Esophagus muscularis mucosa (tissue), 4 donors: ENCODE measurements around the gene ZFR. TPM values are rescaled to one million over a fixed set of nuclear protein-coding genes. Genes with fewer than 3 reads are reported as not detected.

Experiments
- DNase-seq: peaks from one replicate; pipeline ENCODE4 v3.0.0-alpha.2; 2017; ENCODE audit errors: extremely low spot score
- H3K27ac ChIP-seq, 4 donors: fragments of 200-600 bp; sonication (generic); replicated peaks in 1 of 4; 1 replicate in 3 of 4; 2 replicates in 1 of 4; pipeline ENCODE4 v1.5.1; 2016 to 2019; ENCODE audit warnings: mild to moderate bottlenecking in 1 of 4
- H3K27me3 ChIP-seq, 4 donors: fragments of 200-600 bp; sonication (generic); one replicate each; pipeline versions ENCODE4 v1.5.1 to v1.6.0; 2016 to 2019
- H3K36me3 ChIP-seq, 4 donors: fragments of 200-600 bp; sonication (generic); one replicate each; pipeline ENCODE4 v1.5.1; 2016 to 2019
- H3K4me1 ChIP-seq, 4 donors: fragments of 200-600 bp; sonication (generic); one replicate each; pipeline ENCODE4 v1.5.1; 2016 to 2019
- H3K4me3 ChIP-seq, 4 donors: fragments of 200-600 bp; sonication (generic); 1 replicate in 2 of 4; 2 replicates in 2 of 4; pipeline ENCODE4 v1.5.1; 2016 to 2019; ENCODE audit warnings: mild to moderate bottlenecking in 4 of 4, moderate library complexity in 1 of 4
- H3K9me3 ChIP-seq, 4 donors: fragments of 200-600 bp; sonication (generic); 1 replicate in 3 of 4; 2 replicates in 1 of 4; pipeline ENCODE4 v1.5.1; 2016 to 2019
- CTCF ChIP-seq, 3 experiments: fragments of 200-600 bp in 2 of 3; fragments of 450-650 bp in 1 of 3; sonication (generic) in 2 of 3; IDR thresholded peaks; one replicate each; pipeline ENCODE4 v1.5.1; 2017 to 2019; ENCODE audit warnings: antibody characterized with exemption in 3 of 3, mild to moderate bottlenecking in 2 of 3, moderate library complexity in 1 of 3
- EP300 ChIP-seq: sonication (generic); formaldehyde crosslinking; IDR thresholded peaks from one replicate; pipeline ENCODE4 v1.6.1; 2017; ENCODE audit warnings: antibody characterized with exemption
- POLR2A ChIP-seq: fragments of 450-650 bp; IDR thresholded peaks from one replicate; pipeline ENCODE4 v1.6.1; 2017; ENCODE audit warnings: antibody characterized with exemption, moderate library complexity, mild to moderate bottlenecking, low read depth
- POLR2AphosphoS5 ChIP-seq, 2 donors: sonication (generic); formaldehyde crosslinking; IDR thresholded peaks; one replicate each; pipeline ENCODE4 v1.6.1; 2017; ENCODE audit warnings: antibody characterized with exemption in 2 of 2
- WGBS: methylation state at CpG from one replicate; pipeline ENCODE4 v1.1.5; 2018; 5-methylcytosine and 5-hydroxymethylcytosine counted together
- intact Hi-C: fragments of 100-400 bp; cut with DNase I; formaldehyde crosslinking; loops from one replicate; pipeline ENCODE4 v1.15.1; 2023
- total RNA-seq, 4 donors: library from RNA; depleted of rRNA; stranded (reverse); fragments of >200 nt; gene quantifications; one replicate each; pipeline versions ENCODE4 v1.1.0 to v1.2.1, GENCODE V29; 2016

The ZFR gene
- total RNA-seq, 4 donors from 2014 or later, result 83.2 to 106 (median 92.4) TPM

GRCh38 chr5:32312197-32312594, 132.3 kb downstream of the ZFR start:
- intact Hi-C loops, result loop anchor here (5.0 to 10.0 kb wide), 3 partner anchors 80 to 217 kb away; partner anchors contain the start of gene GOLPH3
- Histone ChIP-seq H3K4me1 (peaks cover 43 to 57% (median 54%) of the 10 kb centered on the region in 4 donors), H3K4me3 (peak overlapping the region; percentile 61 to 99 (median 96)), H3K9me3 (no peaks in the 10 kb centered on the region), H3K27ac (peak overlapping the region; percentile 94 to 100 (median 99)), H3K36me3 (no peaks in the 10 kb centered on the region), H3K27me3 (no peaks in the 10 kb centered on the region)
- DNase-seq, result no peak
- 0% methylated on average over 10 of the region's 34 CpGs for WGBS
- peak; percentile 37 for TF ChIP-seq POLR2A
- no peak for TF ChIP-seq EP300
- peak; percentile 69 to 81 for TF ChIP-seq POLR2AphosphoS5 (IDR thresholded peaks at IDR 0.05)

- Histone ChIP-seq H3K27ac (peak overlapping the region; percentile 94 to 100 (median 99)), H3K9me3 (no peaks in the 10 kb centered on the region), H3K36me3 (no peaks in the 10 kb centered on the region), H3K27me3 (no peaks in the 10 kb centered on the region), H3K4me3 (peak overlapping the region; percentile 61 to 99 (median 96)), H3K4me1 (peaks cover 43 to 63% (median 60%) of the 10 kb centered on the region in 4 donors)
- intact Hi-C loops, result loop anchor here (5.0 to 10.0 kb wide), 3 partner anchors 79 to 217 kb away; partner anchors contain the start of gene GOLPH3
- no peak for DNase-seq
- 28% methylated on average over 16 of the region's 16 CpGs for WGBS
- no peak for TF ChIP-seq CTCF (IDR thresholded peaks at IDR 0.05)
Measured at GRCh38 chr5:32311404-32312196, 132.9 kb downstream of the ZFR start.

- intact Hi-C loops, result loop anchor here (5.0 to 10.0 kb wide), 3 partner anchors 77 to 215 kb away; partner anchors contain the start of gene GOLPH3
- Histone ChIP-seq H3K36me3 (no peaks in the 10 kb centered on the region), H3K27ac (peak overlapping the region in 2 of 4 donors; percentile 10 to 51), H3K27me3 (no peaks in the 10 kb centered on the region), H3K4me1 (peaks cover 43 to 72% (median 66%) of the 10 kb centered on the region in 4 donors), H3K9me3 (no peaks in the 10 kb centered on the region), H3K4me3 (no peak overlapping the region)
- no peak for DNase-seq
- TF ChIP-seq CTCF (IDR thresholded peaks at IDR 0.05) (no peak), POLR2AphosphoS5 (IDR thresholded peaks at IDR 0.05) (no peak), POLR2A (no peak)
- WGBS, result 62% methylated on average over 6 of the region's 6 CpGs
Measured at GRCh38 chr5:32309761-32310160, 134.8 kb downstream of the ZFR start.

GRCh38 chr5:32308946-32309345, 135.6 kb downstream of the ZFR start:
- H3K4me1 ChIP-seq, result peaks cover 43 to 74% (median 67%) of the 10 kb centered on the region in 4 donors
- H3K36me3 ChIP-seq, result no peaks in the 10 kb centered on the region
- H3K27me3 ChIP-seq, result no peaks in the 10 kb centered on the region
- intact Hi-C loops, result no loop called here
- WGBS, result 28% methylated on average over 3 of the region's 3 CpGs
- TF ChIP-seq POLR2AphosphoS5 (IDR thresholded peaks at IDR 0.05) (peak in 1 of 2 donors; percentile 34), CTCF (IDR thresholded peaks at IDR 0.05) (no peak)
- DNase-seq, result no peak
- H3K27ac ChIP-seq, result peak overlapping the region; percentile 46 to 61 (median 50)
- no peak overlapping the region for H3K4me3 ChIP-seq
- H3K9me3 ChIP-seq, result no peaks in the 10 kb centered on the region

GRCh38 chr5:32307769-32308194, 136.8 kb downstream of the ZFR start:
- Histone ChIP-seq H3K27ac (peak overlapping the region in 2 of 4 donors; percentile 10 to 61), H3K27me3 (no peaks in the 10 kb centered on the region), H3K9me3 (no peaks in the 10 kb centered on the region), H3K4me1 (peaks cover 42 to 77% (median 72%) of the 10 kb centered on the region in 4 donors), H3K4me3 (no peak overlapping the region), H3K36me3 (no peaks in the 10 kb centered on the region)
- intact Hi-C loops, result no loop called here
- no peak for DNase-seq
- 97% methylated on average over 4 of the region's 4 CpGs for WGBS
- TF ChIP-seq EP300, result no peak
- no peak for TF ChIP-seq POLR2A
- TF ChIP-seq CTCF (IDR thresholded peaks at IDR 0.05), result no peak
- TF ChIP-seq POLR2AphosphoS5 (IDR thresholded peaks at IDR 0.05), result no peak
